ENCODE data around the gene RNF38.
"Not testable (repeated sequence)": the region's sequence is repeated elsewhere in the genome, so short reads cannot be mapped to it uniquely, and the experiment has no call there.

The RNF38 gene

GRCh38 chr9:36399980-36400331, at the start of gene RNF38:
RNF38 (minus strand) TSS chr9:36400269; CDS start chr9:36400108, 161 bp downstream.
- DNase-seq, result peak in 1 of 2 experiments; percentile 45

- DNase-seq, result not testable (repeated sequence)
Measured at GRCh38 chr9:36448555-36448954, 48.5 kb upstream of the RNF38 start.

GRCh38 chr9:36448017-36448416, 47.9 kb upstream of the RNF38 start:
- DNase-seq, result no peak

GRCh38 chr9:36446678-36447077, 46.6 kb upstream of the RNF38 start:
- not testable (repeated sequence) for DNase-seq

DNA sequence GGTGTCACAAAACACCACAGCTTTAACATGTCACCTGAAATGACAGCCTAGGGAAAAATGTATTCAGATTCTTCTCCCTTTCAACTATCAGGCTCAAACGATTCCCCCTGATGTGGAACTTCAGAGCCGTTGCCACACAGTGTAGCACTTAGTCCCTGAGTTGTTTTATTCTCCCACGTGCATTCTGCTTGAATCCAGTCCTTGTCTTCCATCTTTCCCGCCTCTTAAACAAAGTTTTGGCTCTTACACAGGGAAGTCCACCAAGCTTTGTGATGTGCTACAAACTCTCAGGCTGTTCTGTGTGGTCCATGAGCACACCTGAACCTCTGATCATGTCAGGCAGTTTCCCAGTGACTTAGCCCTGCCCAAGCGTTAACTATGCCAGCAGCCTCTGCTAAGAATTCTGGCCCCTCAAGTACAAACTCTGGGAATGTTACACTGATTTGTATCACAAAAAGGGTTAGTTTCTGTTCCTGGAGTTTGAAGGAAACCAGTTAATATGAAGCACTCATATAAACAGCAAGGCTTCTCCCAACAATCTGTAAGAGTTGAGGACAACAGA, 45.8 kb upstream of the RNF38 start:
- no peak for DNase-seq

- no peak for DNase-seq
Measured at GRCh38 chr9:36444203-36444602, 44.1 kb upstream of the RNF38 start.

DNA sequence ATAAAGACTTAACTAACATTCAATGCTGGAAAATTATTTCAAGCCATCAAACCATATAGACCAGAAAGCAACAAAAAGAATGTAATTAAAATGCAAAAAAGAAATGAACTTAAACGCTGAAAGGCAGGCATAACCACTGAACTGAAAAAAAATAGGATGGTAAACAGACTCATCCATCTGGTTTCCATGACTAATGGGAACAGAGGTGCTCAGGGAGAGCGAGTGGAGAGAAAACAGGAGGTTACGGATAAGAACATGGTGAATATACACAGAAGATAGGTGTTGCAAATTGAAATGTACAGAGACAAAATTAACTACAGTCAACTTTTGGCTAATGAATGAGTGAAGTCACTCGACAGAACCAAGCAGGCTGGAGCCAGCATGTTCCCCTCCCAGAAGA, 43.5 kb upstream of the RNF38 start:
- no peak for DNase-seq

GRCh38 chr9:36442710-36443109, 42.6 kb upstream of the RNF38 start:
- DNase-seq, result no peak

DNA sequence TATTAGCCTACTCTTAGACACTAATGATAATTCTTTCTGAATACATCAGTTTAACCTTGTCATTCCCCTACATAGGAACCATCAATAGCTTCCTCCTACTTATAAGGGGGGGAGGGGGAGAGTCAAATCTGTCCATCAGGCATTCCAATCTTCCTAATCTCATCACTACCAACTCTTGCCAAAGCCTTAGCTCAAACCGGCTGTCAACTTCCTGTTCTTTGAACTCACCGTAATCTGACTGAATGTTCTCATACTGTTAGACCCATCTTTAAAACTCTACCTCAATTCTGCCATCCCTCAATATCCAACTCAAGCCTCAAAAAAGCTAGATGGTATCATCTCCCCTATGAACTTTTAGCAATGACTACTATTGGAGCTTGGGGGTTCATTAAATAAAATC, 41.9 kb upstream of the RNF38 start:
- no peak for DNase-seq

- DNase-seq, result no peak
Measured at GRCh38 chr9:36438536-36439236, 38.6 kb upstream of the RNF38 start.

DNA sequence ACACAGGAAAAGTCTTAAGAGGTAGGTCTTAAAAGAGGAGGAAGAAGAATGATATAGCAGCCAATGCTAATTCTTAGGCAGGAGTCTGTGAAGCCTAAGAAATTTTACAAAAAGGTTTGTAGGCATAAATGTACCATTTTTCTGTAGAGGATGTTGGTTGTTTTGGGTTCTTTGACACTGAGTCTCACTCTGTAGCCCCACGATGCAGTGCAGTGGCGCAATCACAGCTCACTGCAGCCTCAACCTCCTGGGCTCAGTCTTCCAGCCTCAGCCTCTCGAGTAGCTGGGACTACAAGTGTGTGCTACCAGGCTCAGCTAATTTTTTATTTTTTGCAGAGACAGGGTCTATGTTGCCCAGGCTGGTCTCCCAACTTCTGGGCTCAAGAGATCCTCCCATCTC, 37.7 kb upstream of the RNF38 start:
- DNase-seq, result no peak

GRCh38 chr9:36436909-36437308, 36.8 kb upstream of the RNF38 start:
- no peak for DNase-seq

GRCh38 chr9:36433386-36433785, 33.3 kb upstream of the RNF38 start:
- DNase-seq, result no peak

DNA sequence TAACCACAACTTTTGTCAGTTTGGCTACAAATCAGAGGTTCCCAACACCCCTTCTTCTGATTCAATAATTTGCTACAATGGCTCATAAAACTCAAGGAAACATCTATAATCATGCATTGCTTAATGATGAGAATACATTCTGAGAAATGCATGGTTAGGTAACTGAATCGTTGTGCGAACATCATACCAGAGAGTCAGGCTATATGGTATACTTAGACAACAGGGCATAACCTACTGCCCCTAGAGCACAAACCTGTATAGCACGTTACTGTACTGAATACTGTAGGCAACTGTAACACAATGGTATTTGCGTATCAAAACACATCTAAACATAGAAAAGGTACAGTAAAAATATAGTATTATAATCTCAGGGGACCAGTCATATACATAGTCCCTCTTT, 31.0 kb upstream of the RNF38 start:
- DNase-seq, result no peak

DNA sequence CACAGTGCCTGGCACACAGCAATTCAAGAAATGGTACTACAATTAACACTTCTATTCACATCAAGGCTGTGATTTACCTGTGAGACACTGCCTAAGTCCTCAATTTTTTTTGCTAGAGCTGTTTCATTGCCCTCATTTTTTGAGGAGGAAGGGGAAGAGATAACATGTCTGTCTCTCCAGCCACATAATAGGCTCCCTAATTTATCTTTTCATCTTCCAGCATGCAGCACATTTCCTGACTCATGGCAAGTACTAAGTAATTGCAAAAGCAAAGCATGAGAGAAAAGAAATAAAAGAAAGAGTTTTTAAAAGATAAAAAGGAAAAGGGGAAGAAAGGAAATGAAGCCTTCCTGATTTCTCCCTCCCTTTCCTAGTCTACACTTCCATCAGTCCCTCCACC, 26.9 kb upstream of the RNF38 start:
- DNase-seq, result no peak

DNA sequence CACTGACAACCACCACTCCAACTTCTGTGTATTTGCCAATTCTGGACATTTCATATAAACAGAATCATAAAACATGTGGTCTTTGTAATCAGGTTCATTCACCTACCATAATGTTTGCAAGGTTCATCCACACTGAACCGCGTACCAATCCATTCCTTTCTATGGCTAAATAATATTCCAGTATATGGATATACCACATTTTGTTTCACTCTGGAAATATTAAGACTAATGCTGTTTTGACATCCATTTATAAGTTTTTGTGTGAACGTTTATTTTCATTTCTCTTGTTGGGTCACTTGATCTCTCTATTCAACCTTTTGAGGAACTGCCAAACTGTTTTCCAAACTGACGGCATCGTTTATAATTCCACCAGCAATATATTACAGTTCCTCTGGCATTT, 26.3 kb upstream of the RNF38 start:
- DNase-seq, result no peak

GRCh38 chr9:36424289-36425055, 24.4 kb upstream of the RNF38 start:
- DNase-seq, result no peak

DNA sequence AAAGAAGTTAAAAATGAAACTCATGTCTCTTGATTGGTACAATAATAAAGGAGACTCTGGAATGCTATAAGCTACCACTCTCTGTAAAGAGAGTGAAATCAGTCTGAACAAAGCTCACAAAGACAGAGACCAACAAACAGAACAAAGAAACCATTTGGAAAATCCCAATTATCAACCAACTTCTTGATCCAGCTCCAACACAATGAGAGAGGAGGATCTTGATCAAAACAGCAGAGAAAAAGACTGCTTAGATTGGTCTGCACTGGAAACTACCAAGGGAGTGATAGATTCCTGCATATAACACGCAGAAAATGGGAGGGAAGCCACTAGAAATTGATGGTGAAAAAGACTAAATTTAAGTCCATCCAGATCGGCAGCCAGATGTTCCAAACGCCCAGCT, 23.1 kb upstream of the RNF38 start:
- no peak for DNase-seq

DNA sequence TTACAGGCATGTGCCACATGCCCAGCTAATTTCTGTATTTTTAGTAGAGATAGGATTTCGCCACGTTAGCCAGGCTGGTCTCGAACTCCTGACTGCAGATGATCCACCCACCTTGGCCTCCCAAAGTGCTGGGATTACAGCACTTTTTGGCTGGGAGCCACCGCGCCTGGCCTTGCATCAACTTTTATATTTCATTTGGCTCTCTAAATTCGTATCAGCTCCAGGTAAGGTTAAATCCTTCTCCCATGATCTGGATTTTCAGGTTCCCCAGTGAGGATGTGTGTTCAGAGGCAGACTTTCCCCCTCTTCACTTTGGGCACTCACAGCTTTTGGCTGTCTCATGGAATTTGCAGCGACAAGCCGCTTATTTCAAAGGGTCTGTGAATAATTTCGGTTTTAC, 16.8 kb upstream of the RNF38 start:
- DNase-seq, result no peak

DNA sequence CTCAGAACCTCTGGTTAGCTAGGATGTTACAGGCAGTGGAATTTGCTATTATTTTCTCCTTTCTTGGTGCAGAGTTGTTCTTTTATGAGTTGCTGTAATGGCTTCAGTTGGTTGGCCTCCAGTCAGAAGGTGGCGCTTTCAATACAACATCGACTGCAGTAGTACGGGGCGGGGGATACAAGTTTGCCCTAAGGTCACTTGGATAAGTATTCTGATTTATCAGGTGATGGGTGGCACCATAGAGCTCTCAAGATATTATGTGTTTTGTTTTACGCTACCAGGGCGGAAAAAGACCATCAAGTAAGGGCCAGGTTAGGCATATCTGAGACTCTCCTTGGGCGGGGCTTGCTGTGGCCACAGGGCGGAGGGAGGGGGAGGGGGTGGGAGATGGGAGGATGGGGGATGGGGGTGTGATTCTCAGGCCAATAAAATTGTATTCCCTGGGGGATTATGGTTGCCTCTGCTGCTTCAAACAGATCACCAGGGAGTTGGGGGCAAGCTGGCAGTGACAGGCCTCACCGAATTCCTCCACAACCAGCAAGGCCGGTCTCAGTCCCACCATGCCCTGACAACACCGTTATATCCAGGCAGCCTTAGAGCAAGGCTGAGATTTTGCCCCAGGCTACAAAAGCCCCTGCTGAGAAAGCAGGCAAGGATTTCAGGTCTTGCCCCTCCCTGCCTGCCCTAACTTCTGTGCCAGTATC, 15.9 kb upstream of the RNF38 start:
- DNase-seq, result no peak

DNA sequence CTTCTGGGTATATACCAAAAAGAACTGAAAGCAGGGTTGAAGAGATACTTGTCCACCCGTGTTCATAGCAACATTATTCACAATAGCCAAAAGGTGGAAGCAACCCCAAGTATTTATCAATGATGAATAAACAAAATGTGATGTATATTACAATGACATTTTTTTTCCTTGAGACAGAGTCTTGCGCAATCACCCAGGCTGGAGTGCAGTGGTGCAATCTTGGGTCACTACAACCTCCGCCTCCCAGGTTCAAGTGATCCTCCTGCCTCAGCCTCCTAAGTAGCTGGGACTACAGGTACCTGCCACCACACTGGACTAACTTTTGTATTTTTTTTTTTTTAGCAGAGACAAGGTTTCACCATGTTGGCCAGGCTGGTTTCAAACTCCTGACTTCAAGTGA, 11.3 kb upstream of the RNF38 start:
- DNase-seq, result not testable (repeated sequence)

DNA sequence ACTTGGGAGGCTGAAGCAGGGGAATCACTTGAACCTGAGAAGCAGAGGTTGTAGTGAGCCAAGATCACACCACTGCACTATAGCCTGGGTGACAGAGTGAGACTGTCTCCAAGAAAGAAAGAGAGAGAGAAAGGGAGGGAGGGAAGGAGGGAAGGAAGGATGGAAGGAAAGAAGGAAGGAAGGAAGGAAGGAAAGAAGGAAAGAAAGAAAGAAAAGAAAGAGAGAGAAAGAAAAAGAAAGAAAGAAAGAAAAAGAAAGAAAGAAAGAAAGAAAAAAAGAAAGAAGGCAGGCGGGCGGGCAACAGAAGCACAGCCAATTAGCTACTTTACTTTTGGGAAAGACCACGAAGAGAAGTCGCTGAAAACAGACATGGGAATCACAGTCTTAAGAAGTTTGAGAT, 9.0 kb upstream of the RNF38 start:
- not testable (repeated sequence) for DNase-seq

DNA sequence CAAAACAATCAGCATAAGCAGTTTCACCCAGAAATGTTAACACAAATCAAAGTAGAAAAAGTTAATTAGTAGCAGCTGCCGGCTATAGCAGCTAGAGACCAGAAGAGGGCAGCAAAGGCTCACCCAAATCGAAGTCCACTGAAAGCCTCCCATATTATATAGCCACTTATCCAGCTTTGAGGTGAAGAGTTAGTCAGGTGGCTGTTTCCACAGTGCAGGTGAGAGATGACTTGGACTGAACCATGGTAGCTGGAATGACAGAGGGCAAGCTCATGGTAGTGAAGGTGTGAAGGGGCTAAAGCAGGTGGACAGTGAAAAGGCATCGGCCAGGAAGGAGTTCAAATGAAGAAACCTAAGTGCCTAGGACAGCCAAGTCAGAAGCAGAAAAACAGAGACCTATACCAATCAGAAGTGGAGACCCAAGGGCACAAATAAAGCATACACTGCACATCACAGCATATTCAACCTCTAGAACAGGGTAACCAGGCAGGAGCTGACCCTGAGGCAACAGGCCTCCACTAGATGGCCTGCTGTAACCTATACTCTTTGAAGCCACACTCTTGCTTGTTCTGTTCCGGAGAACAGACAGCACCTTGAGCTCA, 7.2 kb upstream of the RNF38 start:
- DNase-seq, result peak; percentile 42 to 47

Data from activated CD4-positive, alpha-beta T cell treated with anti-CD3 and anti-CD28 coated beads, Interleukin-2, amount 50 U/mL, for 4 hours (primary cell).